HG02943 (cell line): ENCODE measurements around the gene CERS1.

Experiments
- ATAC-seq: cut with Tn5 transposase; IDR thresholded peaks from one replicate; pipeline ENCODE4 v1.9.1; 2021; ENCODE audit warnings: mild to moderate bottlenecking, low read depth, moderate library complexity; ENCODE audit not compliant: unreplicated experiment

CERS1 gene

DNA sequence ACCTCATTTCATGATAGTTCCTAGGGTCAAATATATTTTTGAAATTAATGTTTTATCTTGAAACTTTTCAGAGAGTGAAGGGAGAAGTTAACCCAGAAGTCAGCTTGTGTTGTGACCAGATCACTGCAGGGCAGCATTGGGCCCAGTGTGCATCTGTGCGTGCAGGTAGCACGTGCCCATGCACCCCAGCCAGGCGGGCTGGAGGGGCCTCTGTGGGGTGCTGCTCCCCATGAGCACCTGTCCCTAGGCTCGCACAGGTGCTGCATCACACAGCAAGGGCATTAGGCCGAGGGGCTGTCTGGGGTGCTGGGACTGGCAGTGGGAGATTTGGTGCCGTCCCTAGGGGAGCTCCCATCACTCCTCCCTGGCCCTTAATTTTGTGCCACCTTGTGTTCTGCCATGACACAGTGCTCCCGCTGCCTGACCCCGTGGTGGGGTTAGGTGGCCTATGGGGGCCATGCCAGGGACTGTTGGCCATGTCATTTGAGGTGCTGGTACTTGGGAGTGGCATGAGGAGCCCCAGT, 51.1 kb downstream of the CERS1 start:
- ATAC-seq, result no peak

DNA sequence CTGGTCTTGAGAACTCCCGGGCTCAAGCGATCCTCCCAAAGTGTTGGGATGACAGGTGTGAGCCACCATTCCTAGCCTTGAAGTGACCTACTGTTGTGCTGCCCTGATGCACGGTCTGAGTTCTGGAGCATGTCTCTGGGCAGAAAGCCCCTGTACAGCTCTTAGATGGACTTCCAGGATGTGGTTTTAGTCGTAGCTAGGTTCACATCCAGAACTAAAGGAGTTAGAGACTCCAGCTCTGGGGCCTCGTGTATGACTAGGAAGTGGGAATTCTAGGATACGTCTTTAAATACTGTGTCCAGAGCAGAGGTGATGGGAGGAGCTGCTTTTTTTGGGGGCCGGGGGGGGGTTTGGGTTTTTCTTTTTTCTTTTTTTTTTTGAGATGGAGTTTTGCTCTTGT, 52.0 kb downstream of the CERS1 start:
- ATAC-seq, result no peak

DNA sequence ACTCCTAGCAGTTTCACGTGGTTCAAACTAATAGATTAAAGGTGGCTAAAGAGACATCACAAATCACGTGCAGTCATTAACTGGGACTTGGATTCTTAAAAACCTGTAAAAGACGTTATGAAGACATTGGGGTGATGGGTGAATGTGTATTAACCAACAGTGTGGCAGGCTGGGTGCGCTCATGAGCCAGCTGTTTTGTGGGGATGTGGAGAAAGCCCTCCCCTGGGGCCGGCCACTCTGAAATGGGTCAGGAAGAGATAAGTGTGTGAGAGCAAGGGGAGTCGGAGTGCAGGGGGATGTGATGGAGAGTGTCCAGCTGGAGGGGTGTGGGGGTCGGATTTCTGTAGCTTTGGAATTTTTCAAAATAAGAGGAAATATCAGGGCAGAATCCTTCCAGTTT, 53.8 kb downstream of the CERS1 start:
- ATAC-seq, result no peak

DNA sequence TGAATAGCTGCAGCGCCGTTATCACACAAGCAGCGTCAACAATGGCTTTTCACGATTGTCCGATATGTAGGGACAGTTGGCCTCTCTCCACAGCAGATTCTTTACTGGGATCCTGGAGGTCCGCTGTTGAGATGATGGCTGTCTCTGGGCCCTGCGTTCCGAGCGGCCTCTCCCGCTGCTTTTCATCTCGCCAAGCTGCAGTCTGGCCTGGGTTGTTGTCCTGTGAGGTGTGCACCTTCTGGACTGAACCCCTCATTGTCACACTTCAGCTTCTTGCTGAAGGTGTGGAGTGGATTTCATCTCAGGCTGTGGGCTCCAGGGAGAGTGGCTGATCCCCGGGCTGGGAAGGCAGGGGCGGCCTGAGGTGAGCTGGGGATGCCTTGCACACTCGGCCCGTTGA, 54.6 kb downstream of the CERS1 start:
- no peak for ATAC-seq

DNA sequence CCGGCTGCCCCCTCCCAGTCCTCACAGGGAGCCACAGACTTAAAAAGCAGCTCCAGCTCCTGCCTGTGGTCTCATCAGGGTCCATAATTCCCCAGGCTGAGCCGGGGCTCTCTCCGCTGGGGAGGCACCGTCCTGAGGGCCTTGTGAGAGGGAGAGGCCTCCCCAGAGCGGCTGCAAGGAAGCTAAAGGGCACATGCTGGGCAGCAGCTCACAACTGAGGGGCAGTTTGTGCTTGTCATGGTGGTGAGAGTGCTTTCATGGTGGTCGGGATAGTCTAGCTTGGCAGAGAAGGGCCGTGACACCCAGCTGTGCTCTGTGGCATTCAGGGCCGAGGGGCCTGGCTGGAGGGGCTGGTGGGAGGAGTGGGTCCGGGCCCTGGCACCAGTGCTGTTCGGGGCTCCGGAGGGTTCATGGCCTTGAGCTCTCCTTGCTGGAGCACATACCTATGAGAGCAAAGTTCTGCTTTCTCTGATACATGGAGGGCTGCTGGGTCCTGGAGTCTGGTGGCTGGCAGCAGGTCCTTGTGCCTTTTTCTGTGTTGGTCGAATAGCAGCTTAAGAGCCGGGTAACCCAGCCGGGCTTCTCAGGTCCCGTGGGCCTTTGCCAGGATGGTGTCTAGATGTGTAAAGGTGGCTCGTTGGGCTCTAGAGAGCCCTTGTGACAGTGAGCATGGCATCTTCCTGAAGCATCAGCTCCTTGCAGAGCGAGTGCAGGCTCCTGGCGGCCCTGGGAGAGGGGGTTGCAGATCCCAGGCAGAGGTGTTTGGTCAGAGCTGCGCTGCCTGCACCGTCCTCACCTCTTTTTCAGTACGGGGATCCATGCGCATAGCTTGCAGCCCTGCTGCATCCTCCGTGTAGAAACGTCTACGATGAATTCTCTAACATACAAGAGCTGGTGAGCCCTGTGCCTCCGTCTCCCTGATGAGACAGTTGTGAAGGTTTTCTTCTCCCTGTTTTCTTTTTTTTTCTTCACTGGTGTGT, 55.4 kb downstream of the CERS1 start:
- no peak for ATAC-seq

DNA sequence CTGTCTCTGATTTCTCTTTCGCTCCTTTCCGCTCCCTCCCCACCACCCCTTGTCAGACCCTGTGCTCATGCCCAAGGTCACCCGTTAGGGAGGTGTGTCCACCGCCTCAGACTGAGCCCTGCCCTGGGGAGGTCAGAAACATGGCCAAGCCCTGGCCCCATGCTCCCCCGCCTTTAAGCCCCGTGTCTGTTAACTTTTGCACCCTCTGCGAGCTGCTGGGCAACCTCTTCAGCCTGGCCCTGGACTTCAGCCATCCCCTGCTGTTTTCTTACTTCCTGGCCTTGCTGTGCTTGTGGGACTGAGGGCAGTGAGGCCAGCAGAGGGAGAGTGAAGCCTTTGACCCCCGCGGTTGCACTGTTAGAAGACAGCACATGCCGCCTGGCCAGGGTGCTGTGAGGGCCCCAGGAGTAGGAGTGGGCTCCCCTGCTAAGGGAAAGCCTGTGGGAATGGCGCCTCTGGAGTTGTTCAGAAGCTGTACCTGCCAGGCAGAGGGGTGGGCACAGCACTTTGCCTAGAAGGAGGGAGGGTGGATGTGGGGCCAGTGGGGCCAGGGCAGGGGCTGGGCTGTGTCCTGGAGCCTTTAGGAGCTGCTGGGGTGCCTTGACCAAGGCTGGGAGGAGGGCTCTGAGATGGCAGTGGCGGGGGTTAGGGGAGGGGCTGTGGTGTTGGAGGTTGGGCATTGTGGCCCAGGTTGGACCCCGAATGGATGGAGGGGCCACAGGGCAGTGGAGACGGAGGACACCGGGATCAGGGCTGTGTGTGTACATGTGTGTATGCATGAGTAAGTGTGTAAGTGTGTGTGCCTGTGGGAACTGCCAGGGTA, 56.3 kb downstream of the CERS1 start:
- no peak for ATAC-seq

DNA sequence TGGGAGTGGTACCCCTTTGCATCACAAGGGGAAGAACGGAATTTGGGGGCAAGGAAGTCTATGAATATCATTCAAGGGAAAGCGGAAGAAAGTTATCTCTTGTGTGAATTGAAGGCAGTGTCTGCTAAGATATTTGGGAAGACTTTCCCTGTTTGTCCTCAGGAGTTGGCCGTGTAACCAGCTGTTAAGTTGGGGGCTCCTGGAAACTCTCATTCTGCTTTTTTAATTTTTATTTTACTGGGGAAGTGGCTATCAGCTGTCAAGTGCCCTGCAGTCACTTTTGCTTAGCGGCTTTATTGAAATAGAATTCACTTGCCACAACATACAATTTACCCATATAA, 61.3 kb downstream of the CERS1 start:
- ATAC-seq, result no peak

DNA sequence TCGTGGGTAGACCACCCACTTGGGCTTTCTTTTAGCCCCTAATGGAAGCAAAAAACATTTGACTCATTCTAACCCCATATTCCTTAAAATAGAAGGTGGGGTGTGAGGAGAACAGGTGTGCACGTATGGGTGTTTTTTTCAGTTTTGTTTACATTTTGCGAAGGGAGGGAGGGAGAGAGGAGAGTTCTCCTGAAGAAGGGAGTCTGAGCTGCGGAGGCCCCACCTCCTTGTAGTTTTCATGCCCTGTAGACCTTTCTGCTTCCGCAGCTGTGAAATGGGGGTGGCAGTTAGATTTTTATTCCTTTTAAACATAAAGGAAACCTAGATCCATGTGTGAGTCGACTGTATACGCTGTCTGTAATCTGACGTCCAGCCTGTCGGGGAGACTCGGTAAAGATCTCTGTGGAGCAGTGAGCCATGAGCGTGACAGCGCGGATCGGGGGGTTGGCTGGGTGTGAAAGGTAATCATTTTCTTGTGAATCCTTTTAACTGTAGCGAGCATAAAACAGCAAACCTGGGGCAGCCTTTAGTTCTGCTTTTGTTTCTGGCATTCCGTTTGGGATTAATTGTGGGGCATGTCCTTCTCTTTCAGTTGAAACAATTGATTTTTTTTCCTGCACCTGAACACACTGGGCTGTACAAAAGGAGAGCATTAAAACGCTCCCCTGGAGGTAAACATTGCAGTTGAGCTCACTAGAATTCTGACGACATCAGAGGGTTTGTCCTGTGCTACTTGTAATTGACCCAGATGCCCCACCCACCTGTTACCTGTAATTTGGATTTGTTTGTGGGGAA, 61.9 kb downstream of the CERS1 start:
- no peak for ATAC-seq

DNA sequence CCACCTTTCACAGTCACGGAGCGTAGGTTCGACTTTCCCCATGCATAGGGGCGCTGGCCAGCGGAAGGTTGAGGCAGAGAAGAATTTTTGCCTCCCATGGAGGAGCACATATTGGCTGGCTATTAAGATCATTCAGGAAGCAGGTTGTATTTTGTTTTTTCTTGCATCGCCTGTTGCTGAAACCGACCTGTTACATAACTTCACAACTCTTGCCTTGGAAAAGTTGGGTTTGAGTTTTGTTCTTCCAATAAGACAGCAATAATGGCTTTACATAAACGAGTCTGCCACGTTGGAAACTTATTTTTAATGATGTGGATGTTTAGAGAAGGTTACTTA, 62.8 kb downstream of the CERS1 start:
- ATAC-seq, result no peak

DNA sequence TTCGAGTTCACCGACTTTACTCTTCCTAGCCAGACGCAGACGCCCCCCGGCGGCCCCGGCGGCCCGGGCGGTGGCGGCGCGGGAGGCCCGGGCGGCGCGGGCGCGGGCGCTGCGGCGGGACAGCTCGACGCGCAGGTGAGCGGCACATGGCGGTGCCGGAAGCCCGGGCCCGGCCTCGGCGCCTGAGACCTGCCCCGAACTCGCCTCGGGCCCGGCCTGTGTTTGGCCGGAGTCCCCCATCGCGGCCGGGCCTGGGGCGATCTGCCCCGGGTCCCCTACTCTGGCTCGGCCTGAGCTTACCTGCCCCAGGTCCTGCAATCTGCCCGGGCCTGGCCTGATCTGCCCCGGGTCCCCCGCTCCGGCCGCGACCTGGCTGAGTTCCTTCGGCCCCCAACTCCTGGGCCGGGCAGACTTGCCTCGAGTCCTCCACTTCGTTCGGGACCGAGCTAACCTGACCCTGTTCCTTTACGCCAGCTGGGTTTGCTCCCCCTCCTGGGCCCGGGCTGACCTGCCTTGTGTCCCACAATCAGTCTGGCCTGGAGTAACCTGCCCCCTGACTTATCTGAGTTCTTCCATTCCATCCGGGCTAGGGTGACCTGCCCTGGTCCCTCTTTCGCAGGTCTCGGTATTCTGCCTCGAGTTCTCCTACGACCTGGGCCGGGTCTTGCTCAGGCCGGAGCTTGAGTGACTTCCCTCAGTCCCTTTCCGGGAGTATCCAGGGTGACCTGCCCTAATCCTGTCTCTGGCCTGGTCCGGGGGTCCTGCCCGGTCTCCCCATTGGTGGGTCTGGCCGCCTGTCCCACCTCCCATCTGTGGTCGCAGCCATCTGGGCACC, 63.4 kb downstream of the CERS1 start:
- ATAC-seq, result peak; percentile 20

DNA sequence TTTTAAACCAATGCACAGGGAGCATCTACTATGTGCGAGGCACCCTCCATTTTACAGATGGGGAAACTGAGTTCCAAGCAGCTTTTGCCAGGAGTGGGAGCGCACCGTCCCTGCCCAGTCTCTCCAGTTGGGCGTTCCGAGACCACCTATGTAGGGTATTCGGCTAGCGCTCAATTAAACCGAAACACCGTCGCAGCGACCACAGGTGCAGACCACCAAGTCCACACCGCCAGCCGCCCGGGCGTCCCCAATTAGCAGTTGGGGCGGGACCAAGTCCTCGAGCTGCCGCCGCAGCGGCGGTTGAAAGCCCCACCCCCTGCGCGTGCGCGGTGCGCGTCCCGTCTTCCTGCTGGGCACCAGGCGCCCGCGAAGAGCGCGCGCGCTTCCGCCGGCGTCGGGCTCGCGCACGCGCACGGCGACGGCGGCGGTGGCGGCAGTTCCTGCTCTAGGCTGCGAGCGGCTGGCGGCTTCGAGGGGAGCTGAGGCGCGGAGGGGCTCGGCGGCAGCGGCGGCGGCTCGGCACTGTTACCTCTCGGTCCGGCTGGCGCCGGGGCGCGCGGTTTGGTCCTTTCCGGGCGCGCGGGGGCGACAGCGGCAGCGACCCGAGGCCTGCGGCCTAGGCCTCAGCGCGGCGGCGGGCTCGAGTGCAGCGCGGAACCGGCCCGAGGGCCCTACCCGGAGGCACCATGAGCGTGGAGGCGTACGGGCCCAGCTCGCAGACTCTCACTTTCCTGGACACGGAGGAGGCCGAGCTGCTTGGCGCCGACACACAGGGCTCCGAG, 64.2 kb downstream of the CERS1 start, which contains the start of gene UPF1:
Gene UPF1, plus strand, starts transcription at position 436 of the 782 bp plus-strand sequence. Its CDS starts 251 bp downstream, at position 687.
- peak; percentile 71 for ATAC-seq

DNA sequence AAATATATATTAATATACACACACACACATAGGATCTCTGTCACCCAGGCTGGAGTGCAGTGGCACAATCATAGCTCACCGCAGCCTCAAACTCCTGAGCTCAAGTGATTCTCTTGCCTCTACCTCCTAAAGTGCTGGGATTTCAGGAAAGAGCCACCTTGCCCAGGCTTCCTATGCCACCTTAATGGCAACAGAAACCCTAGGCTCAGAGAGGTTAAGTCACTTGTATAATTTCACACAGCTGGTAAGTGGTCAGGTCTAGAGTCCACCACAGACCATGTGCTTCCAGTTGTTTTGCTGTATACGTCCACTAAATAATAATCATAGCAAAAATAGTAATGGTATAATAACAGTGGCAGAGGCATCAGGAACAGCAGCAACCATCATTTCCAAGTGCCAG, 65.5 kb downstream of the CERS1 start:
- no peak for ATAC-seq

DNA sequence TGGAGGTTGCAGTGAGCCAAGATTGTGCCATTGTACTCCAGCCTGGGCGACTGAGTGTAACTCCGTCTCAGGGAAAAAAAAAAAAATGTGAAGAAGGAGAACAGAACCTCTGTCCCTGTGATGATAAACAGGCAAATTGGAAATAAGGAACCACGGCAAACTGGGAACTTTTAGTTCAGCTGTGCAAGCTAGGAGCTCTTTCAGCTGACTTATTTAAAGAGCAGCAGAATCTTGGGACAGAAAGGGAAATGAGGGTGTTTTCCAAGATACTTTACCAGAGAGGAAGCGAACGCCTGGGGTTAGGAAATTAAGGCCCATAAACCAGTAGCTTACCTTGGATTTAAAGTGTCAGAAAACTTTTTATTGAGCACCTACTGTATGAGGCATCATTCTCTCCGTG, 67.2 kb downstream of the CERS1 start:
- no peak for ATAC-seq
